T1000 (cell line): ENCODE results near the gene RPN2.

Experiments
- DNase-seq: peaks from one replicate; lab custom pipeline; 2025; ENCODE audit warnings: mixed read lengths; lab: John Stamatoyannopoulos, UW

Gene RPN2

GRCh38 chr20:37218976-37219375 is 39.8 kb downstream of the RPN2 start:
- no peak for DNase-seq

- DNase-seq, result no peak
These were observed 40.9 kb downstream of the RPN2 start for GRCh38 chr20:37219751-37220668.

GRCh38 chr20:37220731-37221130 is 41.6 kb downstream of the RPN2 start:
- no peak for DNase-seq

- DNase-seq, result no peak
These were observed 43.0 kb downstream of the RPN2 start for GRCh38 chr20:37222086-37222485.

GRCh38 chr20:37223053-37223452 is 43.9 kb downstream of the RPN2 start:
- no peak for DNase-seq

- DNase-seq, result no peak
These were observed 46.0 kb downstream of the RPN2 start for GRCh38 chr20:37225146-37225545.

GRCh38 chr20:37226889-37227288 is 47.8 kb downstream of the RPN2 start:
- no peak for DNase-seq

GRCh38 chr20:37228082-37228481 is 49.0 kb downstream of the RPN2 start:
- no peak for DNase-seq

GRCh38 chr20:37228656-37229055 is 49.5 kb downstream of the RPN2 start:
- no peak for DNase-seq

- no peak for DNase-seq
These were observed 50.2 kb downstream of the RPN2 start for GRCh38 chr20:37229357-37229756.

GRCh38 chr20:37230200-37230599 is 51.1 kb downstream of the RPN2 start:
- no peak for DNase-seq

GRCh38 chr20:37231947-37232630 is 53.0 kb downstream of the RPN2 start:
- DNase-seq, result no peak

GRCh38 chr20:37233548-37234253 is 54.6 kb downstream of the RPN2 start:
- DNase-seq, result no peak

GRCh38 chr20:37234254-37234581 is 55.1 kb downstream of the RPN2 start:
- no peak for DNase-seq

- DNase-seq, result no peak
These were observed 55.9 kb downstream of the RPN2 start for GRCh38 chr20:37235065-37235464.

GRCh38 chr20:37236462-37236861 is 57.3 kb downstream of the RPN2 start:
- DNase-seq, result no peak

GRCh38 chr20:37237656-37238055 is 58.5 kb downstream of the RPN2 start:
- DNase-seq, result no peak

- DNase-seq, result no peak
These were observed 59.3 kb downstream of the RPN2 start for GRCh38 chr20:37238426-37238825.

- DNase-seq, result no peak
These were observed 59.9 kb downstream of the RPN2 start for GRCh38 chr20:37238935-37239451.

- no peak for DNase-seq
These were observed 61.4 kb downstream of the RPN2 start for GRCh38 chr20:37240337-37241067.

- DNase-seq, result no peak
These were observed 63.4 kb downstream of the RPN2 start for GRCh38 chr20:37242503-37242902.
